ENCODE results near the gene MTMR3. TPM values are rescaled to one million over a fixed set of nuclear protein-coding genes. Genes with fewer than 3 reads are reported as not detected.

MTMR3 gene
- total and polyA plus RNA-seq, 3 experiments from 2014 or later, result 19.7 to 22.5 (median 20.6) TPM

GRCh38 chr22:30038219-30038618 lies 155.2 kb downstream of the MTMR3 start:
- H3K27me3 ChIP-seq (ENCODE audit: insufficient read depth, low read length, poor library complexity, severe bottlenecking), result peaks cover 5% of the 10 kb centered on the region
- H3K27ac ChIP-seq (ENCODE audit: low read depth, low read length), result no peak overlapping the region
- no peaks in the 10 kb centered on the region for H3K9me3 ChIP-seq (ENCODE audit: low read length)
- H3K36me3 ChIP-seq (ENCODE audit: insufficient read depth, low read length), result no peaks in the 10 kb centered on the region
- CTCF ChIA-PET, result interaction anchor here (0.6 kb wide), 1 partner anchor 19 kb away, joined by 3 read pairs; no protein-coding TSS in a partner anchor
- no peak overlapping the region for H3K27ac Mint-ChIP-seq
- H3K27me3 Mint-ChIP-seq, result peaks cover 9 to 12% of the 10 kb centered on the region in 2 donors
- DNase-seq, result no peak
- H3K36me3 Mint-ChIP-seq, result no peaks in the 10 kb centered on the region
- no peak overlapping the region for H3K4me3 Mint-ChIP-seq
- POLR2A ChIA-PET, result no interaction called here
- no peaks in the 10 kb centered on the region for H3K4me1 Mint-ChIP-seq
- H3K4me3 ChIP-seq (ENCODE audit: low read length), result no peak overlapping the region
- H3K4me1 ChIP-seq (ENCODE audit: insufficient read depth, low read length), result no peaks in the 10 kb centered on the region
- no peaks in the 10 kb centered on the region for H3K9me3 Mint-ChIP-seq

GRCh38 chr22:30040499-30041260 lies 157.7 kb downstream of the MTMR3 start:
- Histone ChIP-seq H3K27me3 (ENCODE audit: insufficient read depth, low read length, poor library complexity, severe bottlenecking) (peaks cover 5% of the 10 kb centered on the region), H3K9me3 (ENCODE audit: low read length) (no peaks in the 10 kb centered on the region), H3K4me1 (ENCODE audit: insufficient read depth, low read length) (no peaks in the 10 kb centered on the region), H3K36me3 (ENCODE audit: insufficient read depth, low read length) (no peaks in the 10 kb centered on the region), H3K27ac (ENCODE audit: low read depth, low read length) (no peak overlapping the region), H3K4me3 (ENCODE audit: low read length) (no peak overlapping the region)
- ChIA-PET POLR2A (no interaction called here), CTCF (no interaction called here)
- Mint-ChIP-seq H3K36me3 (no peaks in the 10 kb centered on the region), H3K27ac (no peak overlapping the region), H3K9me3 (no peaks in the 10 kb centered on the region), H3K4me3 (no peak overlapping the region), H3K27me3 (peaks cover 12 to 26% of the 10 kb centered on the region in 2 donors), H3K4me1 (no peaks in the 10 kb centered on the region)
- DNase-seq, result no peak

GRCh38 chr22:30041475-30041874 lies 158.5 kb downstream of the MTMR3 start:
- Mint-ChIP-seq H3K9me3 (no peaks in the 10 kb centered on the region), H3K4me1 (peaks cover 0 to 2% (median 0%) of the 10 kb centered on the region in 3 donors), H3K4me3 (no peak overlapping the region), H3K36me3 (no peaks in the 10 kb centered on the region), H3K27me3 (peaks cover 12 to 26% of the 10 kb centered on the region in 2 donors), H3K27ac (no peak overlapping the region)
- CTCF ChIA-PET, result no interaction called here
- Histone ChIP-seq H3K27ac (ENCODE audit: low read depth, low read length) (no peak overlapping the region), H3K36me3 (ENCODE audit: insufficient read depth, low read length) (no peaks in the 10 kb centered on the region), H3K4me3 (ENCODE audit: low read length) (no peak overlapping the region), H3K27me3 (ENCODE audit: insufficient read depth, low read length, poor library complexity, severe bottlenecking) (peaks cover 5% of the 10 kb centered on the region), H3K4me1 (ENCODE audit: insufficient read depth, low read length) (no peaks in the 10 kb centered on the region), H3K9me3 (ENCODE audit: low read length) (no peaks in the 10 kb centered on the region)
- no peak for DNase-seq
- POLR2A ChIA-PET, result no interaction called here

GRCh38 chr22:30041881-30042280 lies 158.9 kb downstream of the MTMR3 start:
- Mint-ChIP-seq H3K4me1 (peaks cover 1 to 6% (median 1%) of the 10 kb centered on the region in 3 donors), H3K4me3 (no peak overlapping the region), H3K27me3 (peaks cover 12 to 26% of the 10 kb centered on the region in 2 donors), H3K36me3 (peaks cover 0 to 3% (median 0%) of the 10 kb centered on the region in 3 donors), H3K27ac (no peak overlapping the region), H3K9me3 (no peaks in the 10 kb centered on the region)
- ChIA-PET POLR2A (interaction anchor here (0.7 kb wide), 1 partner anchor 170 kb away, joined by 3 read pairs; no protein-coding TSS in a partner anchor), CTCF (no interaction called here)
- H3K36me3 ChIP-seq (ENCODE audit: insufficient read depth, low read length), result no peaks in the 10 kb centered on the region
- no peaks in the 10 kb centered on the region for H3K9me3 ChIP-seq (ENCODE audit: low read length)
- H3K4me1 ChIP-seq (ENCODE audit: insufficient read depth, low read length), result peaks cover 3% of the 10 kb centered on the region
- H3K4me3 ChIP-seq (ENCODE audit: low read length), result no peak overlapping the region
- H3K27ac ChIP-seq (ENCODE audit: low read depth, low read length), result no peak overlapping the region
- no peak for DNase-seq
- peaks cover 5% of the 10 kb centered on the region for H3K27me3 ChIP-seq (ENCODE audit: insufficient read depth, low read length, poor library complexity, severe bottlenecking)

GRCh38 chr22:30043161-30043560 lies 160.2 kb downstream of the MTMR3 start:
- Mint-ChIP-seq H3K9me3 (no peaks in the 10 kb centered on the region), H3K4me3 (no peak overlapping the region), H3K36me3 (peaks cover 0 to 5% (median 0%) of the 10 kb centered on the region in 3 donors), H3K27ac (no peak overlapping the region), H3K4me1 (peaks cover 9 to 16% (median 10%) of the 10 kb centered on the region in 3 donors), H3K27me3 (peaks cover 12 to 26% of the 10 kb centered on the region in 2 donors)
- Histone ChIP-seq H3K27ac (ENCODE audit: low read depth, low read length) (no peak overlapping the region), H3K4me1 (ENCODE audit: insufficient read depth, low read length) (peaks cover 10% of the 10 kb centered on the region), H3K36me3 (ENCODE audit: insufficient read depth, low read length) (no peaks in the 10 kb centered on the region), H3K9me3 (ENCODE audit: low read length) (no peaks in the 10 kb centered on the region), H3K4me3 (ENCODE audit: low read length) (no peak overlapping the region), H3K27me3 (ENCODE audit: insufficient read depth, low read length, poor library complexity, severe bottlenecking) (peaks cover 5% of the 10 kb centered on the region)
- ChIA-PET POLR2A (no interaction called here), CTCF (no interaction called here)
- no peak for DNase-seq

GRCh38 chr22:30044369-30044768 lies 161.4 kb downstream of the MTMR3 start:
- DNase-seq, result no peak
- H3K27me3 ChIP-seq (ENCODE audit: insufficient read depth, low read length, poor library complexity, severe bottlenecking), result peaks cover 5% of the 10 kb centered on the region
- H3K27ac ChIP-seq (ENCODE audit: low read depth, low read length), result no peak overlapping the region
- Mint-ChIP-seq H3K27ac (no peak overlapping the region), H3K9me3 (no peaks in the 10 kb centered on the region), H3K27me3 (peaks cover 12 to 26% of the 10 kb centered on the region in 2 donors), H3K4me3 (no peak overlapping the region), H3K4me1 (peaks cover 9 to 16% (median 10%) of the 10 kb centered on the region in 3 donors), H3K36me3 (peaks cover 0 to 5% (median 0%) of the 10 kb centered on the region in 3 donors)
- H3K4me3 ChIP-seq (ENCODE audit: low read length), result no peak overlapping the region
- no peaks in the 10 kb centered on the region for H3K9me3 ChIP-seq (ENCODE audit: low read length)
- H3K36me3 ChIP-seq (ENCODE audit: insufficient read depth, low read length), result no peaks in the 10 kb centered on the region
- CTCF ChIA-PET, result interaction anchor here (0.9 kb wide), 1 partner anchor 14 kb away, joined by 4 read pairs; no protein-coding TSS in a partner anchor
- H3K4me1 ChIP-seq (ENCODE audit: insufficient read depth, low read length), result peaks cover 10% of the 10 kb centered on the region
- POLR2A ChIA-PET, result no interaction called here

- peaks cover 9 to 16% (median 10%) of the 10 kb centered on the region in 3 donors for H3K4me1 Mint-ChIP-seq
- no peaks in the 10 kb centered on the region for H3K9me3 ChIP-seq (ENCODE audit: low read length)
- H3K27ac ChIP-seq (ENCODE audit: low read depth, low read length), result no peak overlapping the region
- CTCF ChIA-PET, result interaction anchor here (0.9 kb wide), 1 partner anchor 14 kb away, joined by 4 read pairs; no protein-coding TSS in a partner anchor
- peaks cover 0 to 5% (median 0%) of the 10 kb centered on the region in 3 donors for H3K36me3 Mint-ChIP-seq
- peaks cover 12 to 26% of the 10 kb centered on the region in 2 donors for H3K27me3 Mint-ChIP-seq
- POLR2A ChIA-PET, result no interaction called here
- peaks cover 10% of the 10 kb centered on the region for H3K4me1 ChIP-seq (ENCODE audit: insufficient read depth, low read length)
- no peaks in the 10 kb centered on the region for H3K9me3 Mint-ChIP-seq
- DNase-seq, result no peak
- H3K27me3 ChIP-seq (ENCODE audit: insufficient read depth, low read length, poor library complexity, severe bottlenecking), result peaks cover 5% of the 10 kb centered on the region
- H3K4me3 ChIP-seq (ENCODE audit: low read length), result no peak overlapping the region
- no peak overlapping the region for H3K4me3 Mint-ChIP-seq
- no peaks in the 10 kb centered on the region for H3K36me3 ChIP-seq (ENCODE audit: insufficient read depth, low read length)
- no peak overlapping the region for H3K27ac Mint-ChIP-seq
Observed at GRCh38 chr22:30044881-30045493, 162.0 kb downstream of the MTMR3 start.

GRCh38 chr22:30045494-30045887 lies 162.5 kb downstream of the MTMR3 start:
- Histone ChIP-seq H3K4me1 (ENCODE audit: insufficient read depth, low read length) (peaks cover 10% of the 10 kb centered on the region), H3K27ac (ENCODE audit: low read depth, low read length) (no peak overlapping the region), H3K4me3 (ENCODE audit: low read length) (no peak overlapping the region), H3K36me3 (ENCODE audit: insufficient read depth, low read length) (no peaks in the 10 kb centered on the region), H3K9me3 (ENCODE audit: low read length) (no peaks in the 10 kb centered on the region), H3K27me3 (ENCODE audit: insufficient read depth, low read length, poor library complexity, severe bottlenecking) (peaks cover 5% of the 10 kb centered on the region)
- H3K27ac Mint-ChIP-seq, result no peak overlapping the region
- H3K4me3 Mint-ChIP-seq, result no peak overlapping the region
- no peaks in the 10 kb centered on the region for H3K9me3 Mint-ChIP-seq
- H3K4me1 Mint-ChIP-seq, result peaks cover 9 to 16% (median 10%) of the 10 kb centered on the region in 3 donors
- ChIA-PET CTCF (no interaction called here), POLR2A (no interaction called here)
- H3K36me3 Mint-ChIP-seq, result peaks cover 0 to 5% (median 0%) of the 10 kb centered on the region in 3 donors
- DNase-seq, result no peak
- peaks cover 12 to 29% of the 10 kb centered on the region in 2 donors for H3K27me3 Mint-ChIP-seq

All from CD8-positive, alpha-beta memory T cell (primary cell).